Measurements from ENCODE around the gene LCN6. TPM values are rescaled to one million over a fixed set of nuclear protein-coding genes. Genes with fewer than 3 reads are reported as not detected.
A peak's percentile ranks its signal among the peaks of the same experiment; 100 is the strongest.

The LCN6 gene
- total and polyA plus RNA-seq, 2 of the 13 experiments (the other 11 are each of a cell fraction or from before 2014, with no cell fraction given): not detected

DNA sequence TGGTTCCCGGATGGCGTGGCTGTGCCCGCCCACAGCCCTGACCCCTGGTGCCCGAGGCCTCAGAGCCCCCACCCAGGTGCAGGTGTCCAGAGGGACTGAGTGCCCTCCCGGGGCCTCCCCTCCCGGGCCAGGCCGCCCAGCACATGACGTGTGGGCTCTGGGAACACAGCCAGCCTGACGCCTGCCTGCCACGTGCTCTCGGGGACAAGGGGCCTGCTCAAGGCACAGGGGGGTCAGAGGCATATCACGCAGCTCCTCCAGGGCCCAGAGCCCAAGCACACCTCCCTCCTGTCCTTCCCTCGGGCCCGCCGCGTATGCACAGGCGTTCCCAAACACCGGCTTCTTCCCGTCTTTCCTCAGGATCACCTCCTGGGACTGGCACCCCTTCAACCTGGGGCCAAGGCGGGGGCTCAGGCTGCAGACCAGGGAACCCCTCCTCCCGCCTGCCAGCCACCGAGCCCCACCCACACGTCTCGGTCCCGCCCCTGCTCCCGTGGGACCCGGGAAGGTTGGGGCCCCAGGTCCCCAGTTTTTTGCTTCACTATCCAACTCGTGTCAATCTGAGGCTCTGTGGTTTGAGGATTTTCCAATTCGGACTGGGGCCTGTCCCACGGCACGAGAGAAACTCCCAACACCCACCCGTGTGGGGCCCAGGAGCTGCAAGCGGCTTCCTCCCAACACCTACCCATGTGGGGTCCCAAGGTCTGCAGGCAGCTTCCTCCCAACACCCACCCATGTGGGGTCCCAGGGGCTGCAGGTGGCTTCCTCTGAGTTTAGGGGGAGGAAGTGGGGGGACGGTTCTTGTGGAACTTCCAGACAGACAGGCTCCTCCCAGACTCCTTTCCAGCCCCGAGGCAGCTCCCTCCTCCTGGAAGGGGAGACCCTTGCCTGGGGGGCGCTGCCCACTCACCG lies 7.1 kb downstream of the LCN6 start (continued):
- TF ChIP-seq, protein P1, sequence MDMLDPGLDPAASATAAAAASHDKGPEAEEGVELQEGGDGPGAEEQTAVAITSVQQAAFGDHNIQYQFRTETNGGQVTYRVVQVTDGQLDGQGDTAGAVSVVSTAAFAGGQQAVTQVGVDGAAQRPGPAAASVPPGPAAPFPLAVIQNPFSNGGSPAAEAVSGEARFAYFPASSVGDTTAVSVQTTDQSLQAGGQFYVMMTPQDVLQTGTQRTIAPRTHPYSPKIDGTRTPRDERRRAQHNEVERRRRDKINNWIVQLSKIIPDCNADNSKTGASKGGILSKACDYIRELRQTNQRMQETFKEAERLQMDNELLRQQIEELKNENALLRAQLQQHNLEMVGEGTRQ (IDR thresholded peaks at IDR 0.05; ENCODE audit: low read depth, low read length): no peak
- TF ChIP-seq, protein P1 (CRISPR knock-in tag; IDR thresholded peaks at IDR 0.05; ENCODE audit: borderline replicate concordance): peak; percentile 33; the same call in 1 of the 2 replicates
- TF ChIP-seq NRL (CRISPR knock-in tag; IDR thresholded peaks at IDR 0.05; ENCODE audit: borderline replicate concordance) (0 out of 2 replicates have a peak, but pooled peaks have one; percentile 28), SRY (CRISPR knock-in tag; IDR thresholded peaks at IDR 0.05) (0 out of 2 replicates have a peak, but pooled peaks have one; percentile 60), HES4 (CRISPR knock-in tag; IDR thresholded peaks at IDR 0.05; ENCODE audit: borderline replicate concordance) (peak; percentile 83; the same call in 1 of the 2 replicates), GATAD1 (CRISPR knock-in tag; IDR thresholded peaks at IDR 0.05) (0 out of 2 replicates have a peak, but pooled peaks have one; percentile 22), ZNF703 (CRISPR knock-in tag; IDR thresholded peaks at IDR 0.05; ENCODE audit: borderline replicate concordance) (no peak), HIVEP1 (CRISPR knock-in tag; IDR thresholded peaks at IDR 0.05) (peak; percentile 44; the same call in 1 of the 2 replicates), LCORL (IDR thresholded peaks at IDR 0.05) (no peak), LCORL (CRISPR knock-in tag; IDR thresholded peaks at IDR 0.05) (peak; percentile 87), ELF4 (CRISPR knock-in tag; IDR thresholded peaks at IDR 0.05; ENCODE audit: borderline replicate concordance) (no peak), ARNT2 (CRISPR knock-in tag; IDR thresholded peaks at IDR 0.05; ENCODE audit: low read depth) (peak; percentile 62; the same call in 1 of the 2 replicates), ZNF616 (CRISPR knock-in tag; IDR thresholded peaks at IDR 0.05; ENCODE audit: low read depth) (peak; percentile 69; the same call in 1 of the 2 replicates), SOX6 (IDR thresholded peaks at IDR 0.05) (no peak), SOX6 (CRISPR knock-in tag; IDR thresholded peaks at IDR 0.05) (peak; percentile 49), TCF7 (IDR thresholded peaks at IDR 0.05; ENCODE audit: low read depth) (no peak), MED13 (CRISPR knock-in tag; IDR thresholded peaks at IDR 0.05) (no peak)
- TF ChIP-seq, protein P2, sequence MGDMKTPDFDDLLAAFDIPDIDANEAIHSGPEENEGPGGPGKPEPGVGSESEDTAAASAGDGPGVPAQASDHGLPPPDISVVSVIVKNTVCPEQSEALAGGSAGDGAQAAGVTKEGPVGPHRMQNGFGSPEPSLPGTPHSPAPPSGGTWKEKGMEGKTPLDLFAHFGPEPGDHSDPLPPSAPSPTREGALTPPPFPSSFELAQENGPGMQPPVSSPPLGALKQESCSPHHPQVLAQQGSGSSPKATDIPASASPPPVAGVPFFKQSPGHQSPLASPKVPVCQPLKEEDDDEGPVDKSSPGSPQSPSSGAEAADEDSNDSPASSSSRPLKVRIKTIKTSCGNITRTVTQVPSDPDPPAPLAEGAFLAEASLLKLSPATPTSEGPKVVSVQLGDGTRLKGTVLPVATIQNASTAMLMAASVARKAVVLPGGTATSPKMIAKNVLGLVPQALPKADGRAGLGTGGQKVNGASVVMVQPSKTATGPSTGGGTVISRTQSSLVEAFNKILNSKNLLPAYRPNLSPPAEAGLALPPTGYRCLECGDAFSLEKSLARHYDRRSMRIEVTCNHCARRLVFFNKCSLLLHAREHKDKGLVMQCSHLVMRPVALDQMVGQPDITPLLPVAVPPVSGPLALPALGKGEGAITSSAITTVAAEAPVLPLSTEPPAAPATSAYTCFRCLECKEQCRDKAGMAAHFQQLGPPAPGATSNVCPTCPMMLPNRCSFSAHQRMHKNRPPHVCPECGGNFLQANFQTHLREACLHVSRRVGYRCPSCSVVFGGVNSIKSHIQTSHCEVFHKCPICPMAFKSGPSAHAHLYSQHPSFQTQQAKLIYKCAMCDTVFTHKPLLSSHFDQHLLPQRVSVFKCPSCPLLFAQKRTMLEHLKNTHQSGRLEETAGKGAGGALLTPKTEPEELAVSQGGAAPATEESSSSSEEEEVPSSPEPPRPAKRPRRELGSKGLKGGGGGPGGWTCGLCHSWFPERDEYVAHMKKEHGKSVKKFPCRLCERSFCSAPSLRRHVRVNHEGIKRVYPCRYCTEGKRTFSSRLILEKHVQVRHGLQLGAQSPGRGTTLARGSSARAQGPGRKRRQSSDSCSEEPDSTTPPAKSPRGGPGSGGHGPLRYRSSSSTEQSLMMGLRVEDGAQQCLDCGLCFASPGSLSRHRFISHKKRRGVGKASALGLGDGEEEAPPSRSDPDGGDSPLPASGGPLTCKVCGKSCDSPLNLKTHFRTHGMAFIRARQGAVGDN (CRISPR knock-in tag; IDR thresholded peaks at IDR 0.05): peak; percentile 96
- TF ChIP-seq, protein P3, sequence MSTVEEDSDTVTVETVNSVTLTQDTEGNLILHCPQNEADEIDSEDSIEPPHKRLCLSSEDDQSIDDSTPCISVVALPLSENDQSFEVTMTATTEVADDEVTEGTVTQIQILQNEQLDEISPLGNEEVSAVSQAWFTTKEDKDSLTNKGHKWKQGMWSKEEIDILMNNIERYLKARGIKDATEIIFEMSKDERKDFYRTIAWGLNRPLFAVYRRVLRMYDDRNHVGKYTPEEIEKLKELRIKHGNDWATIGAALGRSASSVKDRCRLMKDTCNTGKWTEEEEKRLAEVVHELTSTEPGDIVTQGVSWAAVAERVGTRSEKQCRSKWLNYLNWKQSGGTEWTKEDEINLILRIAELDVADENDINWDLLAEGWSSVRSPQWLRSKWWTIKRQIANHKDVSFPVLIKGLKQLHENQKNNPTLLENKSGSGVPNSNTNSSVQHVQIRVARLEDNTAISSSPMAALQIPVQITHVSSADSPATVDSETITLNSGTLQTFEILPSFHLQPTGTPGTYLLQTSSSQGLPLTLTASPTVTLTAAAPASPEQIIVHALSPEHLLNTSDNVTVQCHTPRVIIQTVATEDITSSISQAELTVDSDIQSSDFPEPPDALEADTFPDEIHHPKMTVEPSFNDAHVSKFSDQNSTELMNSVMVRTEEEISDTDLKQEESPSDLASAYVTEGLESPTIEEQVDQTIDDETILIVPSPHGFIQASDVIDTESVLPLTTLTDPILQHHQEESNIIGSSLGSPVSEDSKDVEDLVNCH (CRISPR knock-in tag; IDR thresholded peaks at IDR 0.05): no peak
- TF ChIP-seq, protein P4, sequence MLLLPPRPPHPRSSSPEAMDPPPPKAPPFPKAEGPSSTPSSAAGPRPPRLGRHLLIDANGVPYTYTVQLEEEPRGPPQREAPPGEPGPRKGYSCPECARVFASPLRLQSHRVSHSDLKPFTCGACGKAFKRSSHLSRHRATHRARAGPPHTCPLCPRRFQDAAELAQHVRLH (CRISPR knock-in tag; IDR thresholded peaks at IDR 0.05; ENCODE audit: borderline replicate concordance, low read depth): peak; percentile 28; the same call in 1 of the 2 replicates
